PFSK-1 (cell line): ENCODE data around the gene ZDHHC8.

Source experiments
- REST ChIP-seq, 2 experiments: IDR thresholded peaks; 2 replicates each; pipeline versions ENCODE4 v1.6.1 to v1.8.0; 2011 to 2012; ENCODE audit warnings: low read depth in 2 of 2, low read length in 2 of 2, control low read depth in 1 of 2, inconsistent platforms in 1 of 2, mild to moderate bottlenecking in 1 of 2, moderate library complexity in 1 of 2; ENCODE audit not compliant: insufficient read depth in 1 of 2
- SIN3A ChIP-seq: IDR thresholded peaks from 2 replicates; pipeline ENCODE4 v1.6.1; 2012; ENCODE audit warnings: mild to moderate bottlenecking, low read length, moderate library complexity, borderline replicate concordance; ENCODE audit not compliant: insufficient read depth
- TAF1 ChIP-seq: IDR thresholded peaks from 2 replicates; pipeline ENCODE4 v1.6.1; 2012; ENCODE audit warnings: low read length, control low read depth, borderline replicate concordance; ENCODE audit not compliant: insufficient read depth

GRCh38 chr22:20184501-20185165 is 53.0 kb downstream of the ZDHHC8 start:
- TF ChIP-seq TAF1, result no peak
- no peak for TF ChIP-seq REST (IDR thresholded peaks at IDR 0.05; ENCODE audit: insufficient read depth in 1 of 2, low read depth in 2 of 2, low read length in 2 of 2)
- TF ChIP-seq SIN3A, result no peak
